ENCODE results near the gene FAM131A.
A peak's percentile ranks its signal among the peaks of the same experiment; 100 is the strongest.

Gene FAM131A

GRCh38 chr3:184341925-184342324 is 4.5 kb downstream of the FAM131A start:
- no peak for DNase-seq (ENCODE audit: low read depth)

- no peak for DNase-seq (ENCODE audit: low read depth)
Observed at GRCh38 chr3:184343200-184343876, 5.9 kb downstream of the FAM131A start.

DNA sequence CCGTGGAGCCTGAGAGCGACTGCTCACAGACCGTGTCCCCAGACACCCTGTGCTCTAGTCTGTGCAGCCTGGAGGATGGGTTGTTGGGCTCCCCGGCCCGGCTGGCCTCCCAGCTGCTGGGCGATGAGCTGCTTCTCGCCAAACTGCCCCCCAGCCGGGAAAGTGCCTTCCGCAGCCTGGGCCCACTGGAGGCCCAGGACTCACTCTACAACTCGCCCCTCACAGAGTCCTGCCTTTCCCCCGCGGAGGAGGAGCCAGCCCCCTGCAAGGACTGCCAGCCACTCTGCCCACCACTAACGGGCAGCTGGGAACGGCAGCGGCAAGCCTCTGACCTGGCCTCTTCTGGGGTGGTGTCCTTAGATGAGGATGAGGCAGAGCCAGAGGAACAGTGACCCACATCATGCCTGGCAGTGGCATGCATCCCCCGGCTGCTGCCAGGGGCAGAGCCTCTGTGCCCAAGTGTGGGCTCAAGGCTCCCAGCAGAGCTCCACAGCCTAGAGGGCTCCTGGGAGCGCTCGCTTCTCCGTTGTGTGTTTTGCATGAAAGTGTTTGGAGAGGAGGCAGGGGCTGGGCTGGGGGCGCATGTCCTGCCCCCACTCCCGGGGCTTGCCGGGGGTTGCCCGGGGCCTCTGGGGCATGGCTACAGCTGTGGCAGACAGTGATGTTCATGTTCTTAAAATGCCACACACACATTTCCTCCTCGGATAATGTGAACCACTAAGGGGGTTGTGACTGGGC is 7.3 kb downstream of the FAM131A start:
- no peak for DNase-seq (ENCODE audit: low read depth)

DNA sequence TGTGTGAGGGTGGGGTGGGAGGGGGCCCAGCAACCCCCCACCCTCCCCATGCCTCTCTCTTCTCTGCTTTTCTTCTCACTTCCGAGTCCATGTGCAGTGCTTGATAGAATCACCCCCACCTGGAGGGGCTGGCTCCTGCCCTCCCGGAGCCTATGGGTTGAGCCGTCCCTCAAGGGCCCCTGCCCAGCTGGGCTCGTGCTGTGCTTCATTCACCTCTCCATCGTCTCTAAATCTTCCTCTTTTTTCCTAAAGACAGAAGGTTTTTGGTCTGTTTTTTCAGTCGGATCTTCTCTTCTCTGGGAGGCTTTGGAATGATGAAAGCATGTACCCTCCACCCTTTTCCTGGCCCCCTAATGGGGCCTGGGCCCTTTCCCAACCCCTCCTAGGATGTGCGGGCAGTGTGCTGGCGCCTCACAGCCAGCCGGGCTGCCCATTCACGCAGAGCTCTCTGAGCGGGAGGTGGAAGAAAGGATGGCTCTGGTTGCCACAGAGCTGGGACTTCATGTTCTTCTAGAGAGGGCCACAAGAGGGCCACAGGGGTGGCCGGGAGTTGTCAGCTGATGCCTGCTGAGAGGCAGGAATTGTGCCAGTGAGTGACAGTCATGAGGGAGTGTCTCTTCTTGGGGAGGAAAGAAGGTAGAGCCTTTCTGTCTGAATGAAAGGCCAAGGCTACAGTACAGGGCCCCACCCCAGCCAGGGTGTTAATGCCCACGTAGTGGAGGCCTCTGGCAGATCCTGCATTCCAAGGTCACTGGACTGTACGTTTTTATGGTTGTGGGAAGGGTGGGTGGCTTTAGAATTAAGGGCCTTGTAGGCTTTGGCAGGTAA is 8.1 kb downstream of the FAM131A start:
- no peak for DNase-seq (ENCODE audit: low read depth)

DNA sequence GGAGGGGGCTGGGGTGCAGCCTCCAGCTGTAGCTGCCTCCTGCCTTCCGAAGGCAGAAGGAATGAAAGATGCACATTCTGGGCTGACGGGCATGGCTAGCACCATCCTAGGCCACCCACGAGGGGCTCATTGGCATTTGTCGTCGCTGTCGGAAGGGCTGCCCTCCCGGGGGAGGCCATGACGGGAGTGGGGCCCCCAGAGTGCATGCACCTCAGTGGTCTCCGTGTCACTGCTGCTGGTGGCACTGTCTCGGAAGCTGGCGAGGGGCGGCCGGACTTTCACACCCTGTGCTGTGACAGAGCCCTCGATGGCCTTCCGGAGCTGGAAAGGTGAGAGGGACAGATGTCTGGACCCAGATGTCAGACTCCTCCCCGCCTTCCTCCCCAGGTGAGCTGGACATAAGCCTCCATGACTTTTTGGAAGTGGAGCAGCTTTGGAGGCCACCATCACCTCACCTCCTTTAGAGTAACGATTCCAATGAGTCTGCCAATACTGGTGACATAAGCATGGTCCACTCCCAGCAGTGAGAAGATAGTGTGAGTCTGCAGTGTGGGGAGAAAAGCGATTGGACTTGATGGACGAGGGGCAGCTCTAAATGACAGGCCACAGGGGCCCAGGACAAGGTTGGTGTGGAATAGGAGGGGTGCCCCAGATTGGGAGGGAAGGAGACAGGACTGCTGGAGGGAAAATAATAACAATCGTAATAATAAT is 9.2 kb downstream of the FAM131A start:
- no peak for DNase-seq (ENCODE audit: low read depth)

GRCh38 chr3:184347321-184348056 is 10.1 kb downstream of the FAM131A start:
- DNase-seq (ENCODE audit: low read depth) = no peak

DNA sequence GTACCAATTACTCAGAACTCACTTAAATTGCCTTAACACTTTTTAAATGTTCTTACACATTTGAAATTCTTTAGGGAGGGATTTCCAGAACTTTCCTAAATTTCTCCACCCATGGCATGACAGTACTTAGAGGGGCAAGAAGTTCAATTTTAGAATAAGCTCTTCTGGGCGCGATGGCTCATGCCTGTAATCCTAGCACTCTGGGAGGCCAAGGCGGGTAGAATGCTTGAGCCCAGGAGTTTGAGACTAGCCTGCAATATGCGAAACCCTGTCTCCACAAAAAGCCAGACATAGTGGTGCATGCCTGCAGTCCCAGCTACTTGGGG is 10.6 kb downstream of the FAM131A start:
- DNase-seq (ENCODE audit: low read depth) = no peak

DNA sequence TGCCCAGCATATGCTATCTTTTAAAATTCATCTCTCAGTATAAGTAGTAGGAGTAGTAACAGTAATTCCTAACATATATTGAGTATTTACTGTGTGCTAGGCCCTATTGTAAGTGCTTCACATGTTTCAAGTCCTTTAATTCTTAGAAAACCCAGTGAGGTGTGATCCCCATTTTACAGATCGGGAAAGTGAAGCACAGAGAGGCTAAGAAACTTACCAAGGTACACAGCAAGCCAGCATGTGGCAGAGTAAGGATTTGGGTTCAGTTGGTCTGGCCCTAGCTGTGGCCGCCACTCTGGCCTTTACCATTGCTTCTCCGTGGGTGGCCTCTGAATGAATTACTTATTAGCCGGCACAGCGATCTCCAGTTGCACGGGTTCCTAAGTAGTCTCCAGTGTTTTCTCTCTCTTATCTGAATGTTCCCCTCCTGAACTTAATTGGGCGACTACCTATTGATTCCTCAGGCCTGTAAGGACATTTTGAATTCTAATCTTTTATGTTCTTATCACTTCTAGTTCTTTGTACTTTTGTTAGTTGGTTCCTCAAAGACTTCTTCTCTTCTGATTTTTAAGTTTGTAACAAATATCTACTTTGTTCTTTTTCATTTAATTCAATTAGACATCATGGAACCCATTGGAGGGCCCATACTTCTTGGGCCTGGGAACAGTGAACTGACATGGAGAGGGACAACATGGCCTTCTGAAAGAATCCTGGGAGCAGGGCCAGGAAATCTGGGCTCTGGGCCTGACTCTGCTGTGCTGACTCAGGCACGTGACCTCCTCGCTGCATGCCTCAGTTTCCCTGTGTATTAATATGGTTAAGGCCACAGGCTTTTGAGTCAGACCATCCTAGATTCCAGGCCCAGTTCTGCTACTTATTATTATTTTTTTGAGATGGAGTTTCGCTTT is 12.4 kb downstream of the FAM131A start:
- no peak for DNase-seq (ENCODE audit: low read depth)

DNA sequence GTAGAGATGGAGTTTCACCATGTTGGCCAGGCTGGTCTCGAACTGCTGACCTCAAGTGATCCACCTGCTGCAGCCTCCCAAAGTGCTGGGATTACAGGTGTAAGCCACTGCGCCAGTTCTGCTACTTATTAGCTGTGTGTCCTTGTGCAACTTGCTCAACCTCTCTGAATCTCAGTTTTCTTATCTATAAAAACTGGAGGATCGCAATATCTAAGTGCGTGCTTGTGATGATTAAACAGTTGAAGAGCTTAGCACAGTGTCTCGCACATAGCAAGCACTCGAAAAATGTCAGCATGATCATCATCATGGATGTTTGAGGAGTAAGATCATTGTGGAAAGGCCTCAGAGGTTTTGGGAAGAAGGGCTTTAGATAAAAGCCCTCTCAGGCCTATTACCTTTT is 13.2 kb downstream of the FAM131A start:
- DNase-seq (ENCODE audit: low read depth) = no peak

- no peak for DNase-seq (ENCODE audit: low read depth)
Observed at GRCh38 chr3:184351511-184352148, 14.2 kb downstream of the FAM131A start.

DNA sequence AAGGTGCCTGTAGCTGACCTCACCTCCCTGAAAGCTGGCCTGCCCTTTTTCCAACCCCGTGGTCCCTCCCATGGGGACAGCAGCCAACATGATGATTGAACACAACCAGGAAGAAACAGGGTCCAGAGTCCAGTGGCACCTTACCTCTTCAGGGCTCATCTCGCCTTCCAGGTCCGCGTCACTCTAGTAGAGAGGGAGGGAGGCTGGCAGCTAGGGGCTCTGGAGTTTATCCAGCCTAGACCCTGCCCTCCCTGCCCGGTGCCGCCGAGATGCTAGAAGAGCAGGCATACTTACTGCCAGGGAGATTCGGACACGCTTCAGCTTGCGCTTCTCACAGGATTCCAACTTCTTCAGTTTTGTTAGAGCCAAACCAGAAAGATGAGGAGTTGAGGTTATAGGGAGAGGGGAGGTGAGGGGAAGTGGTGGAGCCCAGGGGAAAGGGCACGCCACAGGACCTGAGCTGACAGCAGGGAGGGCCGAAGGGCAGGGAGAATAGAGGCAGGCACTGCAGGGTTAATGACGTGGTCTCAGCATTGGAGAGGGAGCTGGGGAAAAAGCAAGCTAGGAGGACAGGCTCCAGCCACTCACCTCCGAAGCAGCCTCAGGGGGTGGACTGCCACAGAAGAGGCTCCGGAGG is 14.9 kb downstream of the FAM131A start:
- no peak for DNase-seq (ENCODE audit: low read depth)

DNA sequence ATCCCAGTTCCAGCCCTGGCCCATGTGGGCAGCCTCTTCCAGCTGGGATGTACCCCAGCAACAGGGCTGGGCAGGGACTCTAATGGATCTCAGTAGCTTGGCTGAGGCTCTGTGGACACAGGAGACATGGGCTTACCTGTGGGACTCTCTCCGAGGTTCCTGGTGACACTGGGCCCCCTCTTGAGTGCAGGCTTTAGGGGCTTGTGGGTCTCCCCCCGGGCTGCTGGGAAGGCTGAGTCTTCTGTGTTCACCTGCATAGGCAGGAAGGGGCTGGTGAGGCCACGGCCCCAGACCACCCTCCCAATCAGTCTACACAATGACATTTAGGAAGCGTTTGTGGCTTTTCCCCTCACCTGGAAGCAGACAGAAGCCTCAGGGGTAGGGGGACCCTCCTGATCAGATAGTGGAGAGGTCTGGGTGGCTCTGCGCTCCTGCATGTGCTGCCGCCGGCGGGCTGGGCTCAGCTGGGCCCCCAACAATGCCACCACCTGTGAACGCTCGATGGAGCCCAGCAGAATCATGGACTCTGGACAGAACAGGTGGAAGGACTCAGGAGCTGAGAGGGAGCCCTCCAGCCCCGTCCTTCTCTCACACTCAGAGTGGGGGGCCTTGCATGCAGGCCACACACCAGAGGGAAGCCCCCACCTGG is 15.6 kb downstream of the FAM131A start:
- no peak for DNase-seq (ENCODE audit: low read depth)

- DNase-seq (ENCODE audit: low read depth) = no peak
Observed at GRCh38 chr3:184353546-184353941, 16.1 kb downstream of the FAM131A start.

DNA sequence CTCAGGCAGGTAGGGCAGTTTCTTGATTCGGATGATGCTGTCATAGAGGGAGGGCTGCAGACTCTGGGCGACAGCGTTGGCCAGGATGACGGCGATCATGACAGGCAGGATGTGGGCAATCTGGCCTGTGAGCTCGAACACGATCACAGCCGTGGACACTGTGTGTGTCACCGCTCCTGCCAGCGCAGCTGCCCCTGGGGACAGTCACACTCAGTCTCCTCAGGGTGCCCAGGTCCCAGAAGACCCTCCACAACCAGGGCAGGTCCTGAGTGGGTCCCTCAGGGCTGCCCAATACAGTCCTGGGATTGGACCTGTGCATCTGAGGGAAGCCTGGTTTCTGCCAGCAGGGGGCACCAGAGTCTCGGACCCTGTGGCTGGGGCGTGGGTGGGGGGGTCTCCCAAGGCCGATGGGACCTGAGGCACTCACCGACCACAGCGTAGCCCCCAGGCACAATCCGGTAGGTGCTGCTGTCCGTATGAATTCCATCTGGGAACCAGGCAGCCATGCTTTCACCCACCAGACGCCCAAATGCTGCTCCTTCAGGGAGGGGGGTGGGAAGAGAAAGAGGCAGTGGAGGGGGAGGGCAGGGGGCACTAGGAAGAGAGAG is 16.8 kb downstream of the FAM131A start:
- peak; percentile 18 for DNase-seq (ENCODE audit: low read depth)

- DNase-seq (ENCODE audit: low read depth) = no peak
Observed at GRCh38 chr3:184354754-184355153, 17.4 kb downstream of the FAM131A start.

DNA sequence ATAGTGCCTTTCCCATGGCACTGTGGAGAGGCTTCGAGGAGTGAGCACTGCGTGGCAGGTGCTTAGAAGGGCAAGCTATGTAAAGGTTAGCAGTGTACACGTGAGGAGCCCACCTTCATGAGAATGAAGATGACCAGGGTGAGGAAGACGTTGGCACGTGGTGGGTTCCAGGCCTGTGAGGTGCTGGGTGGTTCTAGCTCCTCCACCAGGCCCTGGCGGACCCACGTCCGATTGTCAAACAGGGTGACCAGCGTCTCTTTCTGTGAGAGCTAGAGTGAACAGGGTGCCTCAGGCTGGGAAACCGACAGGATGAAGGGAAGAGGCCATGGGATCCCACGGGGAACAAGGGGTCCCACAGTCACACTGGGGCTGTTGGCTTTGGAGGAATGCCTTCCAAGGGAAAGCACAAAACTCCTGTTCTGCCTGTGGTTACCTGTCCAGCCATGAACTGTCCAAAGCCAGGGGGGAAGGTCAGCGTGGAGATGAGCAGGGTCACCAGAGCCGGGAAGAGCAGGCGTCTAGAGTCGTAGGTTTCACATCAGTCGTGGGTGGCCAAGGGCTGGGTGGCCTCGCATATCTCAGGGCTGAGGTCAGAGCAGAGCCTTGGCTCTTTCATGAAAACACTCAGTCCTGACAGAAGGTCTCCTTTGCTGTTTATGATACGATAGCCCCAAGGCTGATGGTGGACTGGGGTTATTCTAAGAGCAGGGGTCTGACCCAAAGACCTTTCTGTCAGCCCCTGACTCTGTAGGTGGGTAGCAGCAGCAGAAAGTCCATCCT is 18.1 kb downstream of the FAM131A start:
- no peak for DNase-seq (ENCODE audit: low read depth)

DNA sequence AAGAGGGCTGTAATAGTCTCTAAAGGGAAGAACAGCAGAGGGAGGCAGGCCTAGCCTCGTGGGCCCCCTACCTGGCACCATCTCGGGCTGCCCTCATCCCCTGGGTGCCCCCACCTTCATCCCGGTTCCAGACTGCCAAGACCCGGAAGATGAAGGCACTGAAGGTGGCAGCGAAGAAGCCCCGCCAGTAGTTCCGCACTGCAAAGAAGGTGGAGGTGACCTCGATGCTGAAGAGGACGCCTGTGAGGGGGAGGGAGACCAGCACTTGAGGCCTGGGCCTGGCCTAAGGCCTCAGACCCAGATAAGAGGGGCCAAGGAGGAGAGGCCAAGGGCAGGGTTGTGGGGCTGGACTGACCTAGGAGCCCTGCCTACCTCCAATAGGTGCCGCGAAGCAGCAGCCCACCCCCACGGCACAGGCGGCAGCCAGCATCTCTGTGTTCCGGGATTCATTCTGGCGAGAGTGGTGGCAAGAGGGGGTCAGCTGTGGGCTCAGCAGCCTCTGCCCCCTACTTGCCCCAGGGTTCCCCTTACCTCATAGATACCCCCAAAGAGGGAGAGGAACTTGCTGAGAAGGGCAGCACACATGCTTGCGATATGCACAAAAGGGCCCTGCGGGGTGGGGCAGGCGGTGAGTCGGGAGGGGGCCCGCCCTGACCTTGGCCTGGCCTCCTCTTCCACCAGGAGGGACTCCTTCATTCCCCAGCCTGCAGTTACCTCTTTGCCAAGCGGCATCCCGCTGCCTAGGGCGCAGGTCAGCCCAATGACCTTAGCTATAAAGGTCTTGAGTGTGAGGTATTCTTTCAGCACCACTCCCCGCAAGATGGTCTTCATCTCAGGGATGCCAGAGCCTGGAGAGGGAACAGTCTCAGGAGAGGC is 20.1 kb downstream of the FAM131A start:
- no peak for DNase-seq (ENCODE audit: low read depth)
